Adrenal gland (tissue), 5 donors: ENCODE data around the gene NRXN3.

Experiments used
- CTCF ChIP-seq, 6 experiments: fragments of 450-650 bp in 4 of 6; fragments of 200-600 bp in 2 of 6; sonication (generic) in 1 of 6; IDR thresholded peaks; 1 replicate in 5 of 6; 2 replicates in 1 of 6; pipeline versions ENCODE4 v1.5.1 to v1.8.0; 2016 to 2021; ENCODE audit warnings: antibody characterized with exemption in 6 of 6, mild to moderate bottlenecking in 2 of 6, moderate library complexity in 1 of 6
- POLR2A ChIP-seq, 2 donors: fragments of 450-650 bp; IDR thresholded peaks; one replicate each; pipeline ENCODE4 v1.6.1; 2017; ENCODE audit warnings: antibody characterized with exemption in 2 of 2, mild to moderate bottlenecking in 2 of 2, moderate library complexity in 1 of 2
- donor health status: DM: no; HTN: no; CAD: no.

DNA sequence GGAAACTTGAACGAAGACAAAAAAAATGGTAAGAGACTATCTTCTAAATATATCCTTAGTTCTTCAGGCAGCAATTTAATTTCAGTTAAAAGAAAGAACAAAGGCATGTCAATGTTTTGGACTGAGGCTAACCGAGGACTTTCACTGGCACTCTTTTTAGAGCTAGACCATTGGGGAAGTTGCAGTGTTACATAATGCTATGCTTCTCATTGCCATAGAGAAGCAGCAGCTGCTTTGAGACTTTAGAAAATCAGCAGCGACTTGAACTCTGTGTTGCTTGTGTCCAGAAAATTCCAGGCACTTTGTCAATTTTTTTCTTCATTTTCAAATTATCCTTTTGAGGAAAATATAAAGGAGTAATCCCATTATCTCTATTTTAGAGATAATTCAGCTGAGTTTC lies 964.2 kb downstream of the NRXN3 start:
- TF ChIP-seq CTCF (IDR thresholded peaks at IDR 0.05) (no peak), POLR2A (IDR thresholded peaks at IDR 0.05) (no peak)
